Hepatocyte (in vitro differentiated cells): ENCODE results near the gene CLDN3. TPM values are rescaled to one million over a fixed set of nuclear protein-coding genes. Genes with fewer than 3 reads are reported as not detected.

Source experiments
- DNase-seq: peaks from one replicate; pipeline ENCODE4 v3.0.0-alpha.2; 2016; ENCODE audit warnings: low spot score
- H2AFZ ChIP-seq: fragments of 200-600 bp; sonication (generic); 2 replicates; pipeline ENCODE4 v1.6.0; 2016; ENCODE audit warnings: antibody characterized with exemption, mild to moderate bottlenecking
- H3K27ac ChIP-seq: fragments of 200-600 bp; sonication (generic); 2 replicates; pipeline ENCODE4 v1.5.1; 2016; ENCODE audit warnings: mild to moderate bottlenecking
- H3K27me3 ChIP-seq: fragments of 200-600 bp; sonication (generic); 2 replicates; pipeline ENCODE4 v1.6.1; 2016
- H3K36me3 ChIP-seq: fragments of 200-600 bp; sonication (generic); replicated peaks from 2 replicates; pipeline ENCODE4 v1.5.1; 2016; ENCODE audit warnings: low read depth; ENCODE audit not compliant: insufficient read depth
- H3K4me1 ChIP-seq: fragments of 200-600 bp; sonication (generic); 2 replicates; pipeline ENCODE4 v1.5.1; 2016; ENCODE audit warnings: mild to moderate bottlenecking, moderate library complexity; ENCODE audit not compliant: insufficient read depth
- H3K4me2 ChIP-seq: fragments of 200-600 bp; sonication (generic); 2 replicates; pipeline ENCODE4 v1.6.0; 2016
- H3K4me3 ChIP-seq: fragments of 200-600 bp; sonication (generic); 2 replicates; pipeline ENCODE4 v1.5.1; 2016; ENCODE audit warnings: mild to moderate bottlenecking
- H3K79me2 ChIP-seq: fragments of 200-600 bp; sonication (generic); 2 replicates; pipeline ENCODE4 v1.6.0; 2017; ENCODE audit warnings: mild to moderate bottlenecking
- H3K9me2 ChIP-seq: fragments of 200-600 bp; sonication (generic); replicated peaks from 2 replicates; pipeline ENCODE4 v1.6.0; 2017; ENCODE audit warnings: mild to moderate bottlenecking; ENCODE audit not compliant: insufficient read depth
- H3K9me3 ChIP-seq: fragments of 200-600 bp; sonication (generic); 2 replicates; pipeline ENCODE4 v1.5.1; 2016; ENCODE audit warnings: low read depth, mild to moderate bottlenecking
- H4K20me1 ChIP-seq: fragments of 200-600 bp; sonication (generic); 2 replicates; pipeline ENCODE4 v1.6.0; 2016; ENCODE audit warnings: mild to moderate bottlenecking; ENCODE audit not compliant: insufficient read depth, poor library complexity, severe bottlenecking
- CTCF ChIP-seq: fragments of 200-600 bp; sonication (generic); IDR thresholded peaks from 2 replicates; pipeline ENCODE4 v1.5.1; 2016; ENCODE audit warnings: antibody characterized with exemption, mild to moderate bottlenecking; ENCODE audit not compliant: poor library complexity
- EZH2 ChIP-seq: fragments of 200-600 bp; sonication (generic); IDR thresholded peaks from 2 replicates; pipeline ENCODE4 v1.6.1; 2016; ENCODE audit warnings: antibody characterized with exemption, mild to moderate bottlenecking, borderline replicate concordance
- EZH2phosphoT487 ChIP-seq: fragments of 200-600 bp; sonication (generic); IDR thresholded peaks from one replicate; pipeline ENCODE4 v1.6.1; 2018; ENCODE audit warnings: antibody characterized with exemption, mild to moderate bottlenecking, low read depth, moderate library complexity; ENCODE audit not compliant: unreplicated experiment, severe bottlenecking
- WGBS: methylation state at CpG from one replicate; pipeline ENCODE4 v1.1.6; 2016; ENCODE audit warnings: low lambda C conversion rate; ENCODE audit errors: missing lambda C conversion rate; 5-methylcytosine and 5-hydroxymethylcytosine counted together
- polyA plus RNA-seq: library from polyadenylated mRNA; unstranded; fragments of >200 nt; fragmentation: Nextera tagmentation; extraction: Ambion mirVana; gene quantifications from 2 replicates; pipeline ENCODE4 v1.2.1, GENCODE V29; 2016
- total RNA-seq: library from RNA; depleted of rRNA; stranded (reverse); fragments of >200 nt; gene quantifications from 2 replicates; pipeline ENCODE4 v1.2.3, GENCODE V29; 2014

The CLDN3 gene
- total and polyA plus RNA-seq, 2 experiments from 2014 or later: 53.7 to 142 TPM

- Histone ChIP-seq H3K27me3 (no peaks in the 10 kb centered on the region), H3K4me2 (no peak overlapping the region), H3K36me3 (no peaks in the 10 kb centered on the region), H3K4me1 (no peaks in the 10 kb centered on the region), H3K27ac (peak overlapping the region; percentile 53), H2AFZ (no peak overlapping the region), H3K9me2 (no peaks in the 10 kb centered on the region), H3K9me3 (no peaks in the 10 kb centered on the region), H3K79me2 (no peaks in the 10 kb centered on the region), H4K20me1 (no peaks in the 10 kb centered on the region), H3K4me3 (no peak overlapping the region)
- TF ChIP-seq EZH2phosphoT487 (no peak), EZH2 (no peak), CTCF (no peak)
- DNase-seq: peak; percentile 36
- WGBS: 84% methylated on average over 7 of the region's 7 CpGs
These were observed 11.4 kb downstream of the CLDN3 start for GRCh38 chr7:73758581-73759138.

DNA sequence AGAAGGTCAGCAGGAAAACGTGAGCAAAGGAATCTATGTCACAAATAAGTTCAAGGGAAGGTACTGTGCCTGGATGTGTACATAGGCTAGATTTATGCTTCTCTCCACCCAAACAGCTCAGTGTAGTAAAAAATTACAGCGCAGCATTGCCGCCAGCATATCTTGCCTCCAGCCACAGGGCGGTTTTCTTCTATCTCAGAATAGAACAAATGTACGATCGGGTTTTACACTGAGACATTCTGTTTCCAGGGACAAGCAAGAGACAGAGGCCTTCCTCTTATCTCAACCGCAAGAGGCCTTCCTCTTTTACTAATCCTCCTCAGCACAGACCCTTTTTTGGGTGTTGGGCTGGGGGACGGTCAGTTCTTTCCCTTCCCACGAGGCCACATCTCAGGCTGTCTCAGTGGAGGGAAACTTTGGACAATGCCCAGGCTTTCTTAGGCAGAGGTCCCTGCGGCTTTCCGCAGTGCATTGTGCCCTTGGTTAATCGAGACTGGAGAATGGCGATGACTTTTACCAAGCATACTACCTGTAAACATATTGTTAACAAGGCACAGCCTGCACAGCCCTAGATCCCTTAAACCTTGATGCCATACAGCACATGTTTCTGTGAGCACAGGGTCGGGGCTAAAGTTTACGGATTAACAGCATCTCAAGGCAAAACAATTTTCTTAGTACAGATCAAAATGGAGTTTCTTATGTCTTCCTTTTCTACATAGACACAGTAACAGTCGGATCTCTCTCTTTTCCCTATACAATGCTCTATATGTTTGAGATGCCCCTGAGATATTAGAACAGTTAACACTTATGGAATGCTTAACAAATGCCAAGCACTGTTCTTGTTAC lies 19.9 kb downstream of the CLDN3 start:
- no peaks in the 10 kb centered on the region for H3K9me2 ChIP-seq
- H3K27ac ChIP-seq: peak overlapping the region; percentile 65
- DNase-seq: no peak
- H3K4me2 ChIP-seq: peak overlapping the region; percentile 65
- peaks cover 14% of the 10 kb centered on the region for H3K4me1 ChIP-seq
- H3K36me3 ChIP-seq: no peaks in the 10 kb centered on the region
- H3K9me3 ChIP-seq: no peaks in the 10 kb centered on the region
- no peak overlapping the region for H2AFZ ChIP-seq
- H3K27me3 ChIP-seq: no peaks in the 10 kb centered on the region
- no peak overlapping the region for H3K4me3 ChIP-seq
- 67% methylated on average over 16 of the region's 16 CpGs for WGBS
- no peaks in the 10 kb centered on the region for H4K20me1 ChIP-seq
- TF ChIP-seq CTCF (no peak), EZH2 (no peak), EZH2phosphoT487 (no peak)
- no peaks in the 10 kb centered on the region for H3K79me2 ChIP-seq

- no peak for DNase-seq
- no peaks in the 10 kb centered on the region for H3K36me3 ChIP-seq
- no peaks in the 10 kb centered on the region for H3K27me3 ChIP-seq
- H3K9me3 ChIP-seq: no peaks in the 10 kb centered on the region
- no peak overlapping the region for H2AFZ ChIP-seq
- H3K4me3 ChIP-seq: no peak overlapping the region
- no peaks in the 10 kb centered on the region for H3K79me2 ChIP-seq
- no peak overlapping the region for H3K27ac ChIP-seq
- TF ChIP-seq EZH2phosphoT487 (no peak), EZH2 (no peak), CTCF (no peak)
- no peaks in the 10 kb centered on the region for H3K9me2 ChIP-seq
- no peaks in the 10 kb centered on the region for H4K20me1 ChIP-seq
- 76% methylated on average over 4 of the region's 4 CpGs for WGBS
- H3K4me2 ChIP-seq: no peak overlapping the region
- peaks cover 34% of the 10 kb centered on the region for H3K4me1 ChIP-seq
These were observed 23.7 kb downstream of the CLDN3 start for GRCh38 chr7:73746378-73746777.
